VCaP (cell line): ENCODE measurements around the gene ADH1B.
"Not testable (repeated sequence)": the region's sequence is repeated elsewhere in the genome, so short reads cannot be mapped to it uniquely, and the experiment has no call there.

Source experiments
- H3K27ac ChIP-seq: fragments of 450-650 bp; 2 replicates; pipeline ENCODE4 v1.5.1; 2017
- CTCF ChIP-seq: fragments of 450-650 bp; conservative IDR thresholded peaks from 2 replicates; pipeline ENCODE4 v1.5.1; 2017; ENCODE audit warnings: mild to moderate bottlenecking, moderate library complexity

The ADH1B gene

DNA sequence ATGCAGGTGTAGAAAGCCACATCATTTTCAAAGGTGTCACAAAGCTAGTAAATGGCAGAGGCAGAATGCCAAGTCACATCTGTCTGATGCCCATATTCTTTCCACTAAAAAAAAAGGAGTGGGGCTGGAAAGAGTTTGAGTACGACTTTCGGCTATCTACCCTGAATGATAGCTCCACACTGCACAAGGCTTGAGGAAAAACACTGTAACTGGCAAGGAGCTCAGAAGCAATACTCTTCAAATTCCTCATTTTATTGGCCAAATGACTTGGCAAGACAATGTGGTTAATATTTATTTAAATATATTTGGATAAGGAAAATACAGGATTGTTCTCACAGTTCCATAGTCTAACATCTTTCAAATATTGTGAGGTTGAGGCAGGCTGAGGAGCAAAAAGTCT, 36.7 kb upstream of the ADH1B start:
- TF ChIP-seq CTCF: no peak
- H3K27ac ChIP-seq: peak overlapping the region; percentile 30; the same call in 1 of the 2 replicates

- H3K27ac ChIP-seq: no peak overlapping the region
- TF ChIP-seq CTCF: no peak
These were observed 35.8 kb upstream of the ADH1B start for GRCh38 chr4:99356992-99357391.

- H3K27ac ChIP-seq: not testable (repeated sequence)
These were observed 34.9 kb upstream of the ADH1B start for GRCh38 chr4:99356149-99356548.

DNA sequence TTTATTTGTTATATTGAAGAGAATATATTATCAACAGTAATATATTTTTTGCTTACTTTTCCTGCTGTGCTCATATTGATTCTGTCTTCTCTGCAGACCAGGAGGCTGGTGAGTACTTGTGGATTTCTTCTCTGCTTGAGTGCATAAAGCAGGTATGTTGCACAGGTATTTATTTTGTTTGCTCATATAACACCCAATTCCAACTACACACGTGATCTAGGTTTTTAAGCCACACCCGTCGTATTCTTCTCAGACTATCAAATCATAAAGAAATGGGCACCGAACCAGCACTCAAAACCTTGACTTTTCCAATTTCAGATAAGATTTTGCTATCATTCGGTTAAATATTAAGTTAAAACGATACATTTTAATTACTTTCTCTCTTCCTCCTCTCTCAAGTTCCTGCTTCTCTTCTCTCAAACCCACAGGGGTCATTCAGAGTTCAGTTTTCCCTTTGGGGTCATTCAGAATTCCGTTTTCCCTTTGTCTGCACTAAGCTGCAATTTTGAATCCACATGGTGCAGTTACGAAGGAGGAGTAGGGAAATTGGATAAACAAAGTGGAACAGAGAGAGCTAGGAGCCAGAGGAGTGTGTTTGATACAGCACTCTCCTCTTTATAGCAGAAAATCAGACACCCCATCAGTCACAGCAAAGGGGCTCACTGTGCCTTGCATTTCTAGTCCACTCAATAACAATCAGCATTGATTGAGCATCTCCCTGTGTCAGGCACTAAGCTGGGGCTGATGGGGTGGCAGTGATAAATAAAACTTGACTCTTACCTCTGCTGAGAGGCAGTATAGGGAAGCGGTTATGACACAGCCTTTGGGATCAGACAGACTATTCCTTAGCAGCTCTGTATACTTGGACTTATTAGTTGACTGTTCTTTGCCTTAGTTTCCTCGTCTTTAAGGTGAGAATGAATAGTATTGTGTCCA, 31.7 kb upstream of the ADH1B start, which contains the start of gene ADH1C:
Gene ADH1C (minus strand): TSS at position 145 of the 936 bp plus-strand sequence. CDS start 71 bp downstream, at position 74.
- TF ChIP-seq CTCF: no peak
- H3K27ac ChIP-seq: peak within 1 kb of the TSS; percentile 65

DNA sequence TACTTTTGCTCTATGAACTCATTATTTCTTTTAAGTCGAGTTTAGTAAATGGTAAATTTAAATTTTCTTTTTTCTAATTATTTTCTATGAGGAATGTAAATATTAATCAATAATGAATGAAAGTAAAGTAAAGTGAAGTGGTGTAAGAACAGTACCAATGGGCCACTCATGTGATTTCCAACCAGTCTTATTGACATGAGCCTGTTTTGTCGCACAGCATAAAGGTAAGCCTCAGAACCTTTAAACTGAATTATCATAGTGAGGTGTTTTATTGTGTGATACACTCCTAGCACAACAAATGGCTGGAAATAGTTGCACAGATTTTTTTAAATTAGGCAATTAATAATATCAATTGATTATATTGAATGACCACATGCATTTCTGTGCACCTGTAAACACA, 30.3 kb upstream of the ADH1B start:
- TF ChIP-seq CTCF: no peak

DNA sequence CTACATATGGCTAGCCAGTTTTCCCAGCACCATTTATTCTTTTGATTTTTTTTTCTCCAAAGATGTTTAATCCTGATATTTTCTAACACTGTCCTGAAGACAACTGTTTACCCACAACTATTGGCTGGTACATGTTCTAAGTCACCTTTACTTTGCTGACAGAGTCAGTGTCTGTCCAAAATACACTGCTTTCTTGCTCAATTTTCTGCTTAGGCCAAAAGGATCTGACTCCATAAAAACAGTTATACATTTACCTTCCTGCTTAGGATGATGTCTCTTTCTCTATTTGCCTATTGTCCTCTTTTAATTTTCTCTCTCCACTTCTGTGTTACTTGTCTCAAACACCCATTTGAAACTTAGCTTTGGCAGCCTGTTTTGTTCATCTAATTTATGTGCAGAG, 28.1 kb upstream of the ADH1B start:
- no peak overlapping the region for H3K27ac ChIP-seq

More for the DNA sequence above, 30.3 kb upstream of the ADH1B start:
- H3K27ac ChIP-seq: no peak overlapping the region; the same call in 1 of the 2 replicates

DNA sequence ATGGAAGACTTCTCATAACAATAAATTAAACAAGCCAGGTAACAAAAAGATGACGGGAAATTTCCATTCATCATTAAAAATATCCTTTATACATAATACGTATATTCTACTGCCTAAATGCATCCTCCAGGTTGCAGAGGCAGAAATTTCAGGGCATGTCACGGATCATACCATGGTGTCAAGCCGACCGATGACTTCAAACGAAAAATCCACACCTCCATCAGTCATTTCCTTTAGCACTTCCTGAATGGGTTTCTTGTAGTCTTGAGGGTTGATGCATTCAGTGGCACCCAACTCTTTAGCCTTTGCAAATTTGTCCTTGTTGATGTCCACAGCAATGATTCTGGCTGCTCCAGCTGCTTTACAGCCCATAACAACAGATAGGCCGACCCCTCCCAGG, 21.4 kb upstream of the ADH1B start:
- H3K27ac ChIP-seq: not testable (repeated sequence)

More for the DNA sequence above, 28.1 kb upstream of the ADH1B start:
- TF ChIP-seq CTCF: no peak

DNA sequence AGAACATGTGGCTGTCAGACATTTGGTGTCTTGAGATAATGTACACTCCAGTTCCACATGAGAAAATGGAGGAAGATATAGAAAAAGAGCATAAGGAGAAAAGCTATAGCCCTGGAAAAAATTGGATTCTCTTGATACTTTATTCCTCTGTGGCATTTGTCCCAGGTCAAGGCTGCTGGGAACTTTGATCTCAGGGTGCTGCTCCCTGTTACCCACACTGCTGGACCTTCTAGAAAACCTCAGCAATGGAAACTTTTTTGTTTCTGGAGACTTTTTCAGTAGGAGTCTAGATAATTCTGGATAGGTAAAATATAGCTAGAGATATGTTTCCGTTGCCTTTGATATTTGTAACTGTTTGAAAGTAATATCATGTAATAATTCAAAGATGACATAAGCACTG, 20.2 kb upstream of the ADH1B start:
- no peak for TF ChIP-seq CTCF
- no peak overlapping the region for H3K27ac ChIP-seq
